ENCODE data around the gene LSAMP. TPM values are rescaled to one million over a fixed set of nuclear protein-coding genes. Genes with fewer than 3 reads are reported as not detected.

Gene LSAMP
- total and polyA plus RNA-seq, 2 experiments from 2014 or later: 2.0 to 2.9 TPM

GRCh38 chr3:115871735-115872134 lies 573.6 kb downstream of the LSAMP start (continued):
- TF ChIP-seq CTCF (conservative IDR thresholded peaks at IDR 0.05; ENCODE audit: low read depth in 2 of 2) (no peak), JUNB (IDR thresholded peaks at IDR 0.05; ENCODE audit: unreplicated experiment) (no peak), REST (IDR thresholded peaks at IDR 0.05; ENCODE audit: unreplicated experiment) (no peak), ETS1 (IDR thresholded peaks at IDR 0.05) (no peak), ZNF331 (CRISPR knock-in tag; IDR thresholded peaks at IDR 0.05; ENCODE audit: low read depth) (no peak), EZH2 (IDR thresholded peaks at IDR 0.05; ENCODE audit: low read depth, unreplicated experiment) (no peak)

- DNase-seq (ENCODE audit: low spot score) (no peak), ATAC-seq (no peak)
- Mint-ChIP-seq H3K27me3 (ENCODE audit: insufficient read depth, low read depth, poor library complexity) (peaks cover 1% of the 10 kb centered on the region), H3K9me3 (no peaks in the 10 kb centered on the region), H3K27ac (no peak overlapping the region), H3K36me3 (ENCODE audit: low read depth) (no peaks in the 10 kb centered on the region), H3K4me1 (peaks cover 54% of the 10 kb centered on the region), H3K4me3 (no peak overlapping the region)
- TF ChIP-seq EZH2 (IDR thresholded peaks at IDR 0.05; ENCODE audit: low read depth, unreplicated experiment): no peak
- TF ChIP-seq ZNF462 (CRISPR knock-in tag; IDR thresholded peaks at IDR 0.05): no peak
- TF ChIP-seq STAT1 (IDR thresholded peaks at IDR 0.05; ENCODE audit: unreplicated experiment): no peak
- H3F3A ChIP-seq (replicated peaks; ENCODE audit: low read depth): no peaks in the 10 kb centered on the region; the same call in 1 of the 2 replicates
- no peak overlapping the region for H3K27ac ChIP-seq (ENCODE audit: low read depth)
- peaks cover 3% of the 10 kb centered on the region; the same call in 1 of the 2 replicates for H3K9me2 ChIP-seq (ENCODE audit: insufficient read depth)
- H3K4me1 ChIP-seq (ENCODE audit: insufficient read depth): peaks cover 48% of the 10 kb centered on the region
- H3K4me2 ChIP-seq: no peak overlapping the region
- no peak overlapping the region for H3K4me3 ChIP-seq
- H4K20me1 ChIP-seq (replicated peaks; ENCODE audit: insufficient read depth): no peaks in the 10 kb centered on the region
- no peak overlapping the region for H2AFZ ChIP-seq
- no peaks in the 10 kb centered on the region for H3K36me3 ChIP-seq (ENCODE audit: insufficient read depth)
- no peaks in the 10 kb centered on the region for H3K27me3 ChIP-seq (ENCODE audit: insufficient read depth)
- no peaks in the 10 kb centered on the region for H3K79me2 ChIP-seq (replicated peaks; ENCODE audit: insufficient read depth)
Observed at GRCh38 chr3:115864911-115865310, 580.4 kb downstream of the LSAMP start.
